Jurkat, Clone E6-1 (cell line): ENCODE results near the gene CEBPZOS.
"Not testable (repeated sequence)": the region's sequence is repeated elsewhere in the genome, so short reads cannot be mapped to it uniquely, and the experiment has no call there.

Experiments used
- DNase-seq: peaks from one replicate; pipeline ENCODE4 v3.0.0-alpha.2; 2011; ENCODE audit warnings: low read depth, low spot score
- H3K4me3 ChIP-seq: 2 replicates; pipeline ENCODE4 v1.5.1; 2011; ENCODE audit warnings: mild to moderate bottlenecking, low read length, control low read depth, moderate library complexity

The CEBPZOS gene

GRCh38 chr2:37189452-37190153 is 6.7 kb upstream of the CEBPZOS start:
- DNase-seq, result no peak
- no peak overlapping the region for H3K4me3 ChIP-seq

GRCh38 chr2:37190290-37190689 is 6.0 kb upstream of the CEBPZOS start:
- H3K4me3 ChIP-seq, result no peak overlapping the region
- DNase-seq, result no peak

- no peak overlapping the region for H3K4me3 ChIP-seq
- DNase-seq, result no peak
Measured at GRCh38 chr2:37191253-37191652, 5.0 kb upstream of the CEBPZOS start.

GRCh38 chr2:37191747-37192146 is 4.5 kb upstream of the CEBPZOS start:
- no peak overlapping the region for H3K4me3 ChIP-seq
- no peak for DNase-seq

- H3K4me3 ChIP-seq, result no peak overlapping the region
- DNase-seq, result no peak
Measured at GRCh38 chr2:37192551-37192950, 3.7 kb upstream of the CEBPZOS start.

GRCh38 chr2:37195862-37196319 is 405 bp upstream of the CEBPZOS start:
- DNase-seq, result not testable (repeated sequence)

GRCh38 chr2:37198681-37199065 is 2.4 kb downstream of the CEBPZOS start:
- H3K4me3 ChIP-seq, result no peak overlapping the region
- DNase-seq, result no peak

More at GRCh38 chr2:37195862-37196319, 405 bp upstream of the CEBPZOS start:
- H3K4me3 ChIP-seq, result peak overlapping the region; percentile 70

GRCh38 chr2:37201208-37201607 is 4.9 kb downstream of the CEBPZOS start:
- no peak overlapping the region for H3K4me3 ChIP-seq
- DNase-seq, result no peak

- H3K4me3 ChIP-seq, result no peak overlapping the region
- peak; percentile 59 for DNase-seq
Measured at GRCh38 chr2:37201766-37202165, 5.5 kb downstream of the CEBPZOS start.

- no peak for DNase-seq
- H3K4me3 ChIP-seq, result no peak overlapping the region
Measured at GRCh38 chr2:37203708-37204107, 7.4 kb downstream of the CEBPZOS start.

- not testable (repeated sequence) for DNase-seq, H3K4me3 ChIP-seq
Measured at GRCh38 chr2:37205071-37205661, 8.9 kb downstream of the CEBPZOS start.

GRCh38 chr2:37205689-37206341 is 9.5 kb downstream of the CEBPZOS start:
- DNase-seq, result no peak
- no peak overlapping the region for H3K4me3 ChIP-seq

GRCh38 chr2:37206760-37207159 is 10.5 kb downstream of the CEBPZOS start:
- DNase-seq, H3K4me3 ChIP-seq: not testable (repeated sequence)

- H3K4me3 ChIP-seq, result no peak overlapping the region
- DNase-seq, result no peak
Measured at GRCh38 chr2:37211212-37211611, 14.9 kb downstream of the CEBPZOS start.

GRCh38 chr2:37211939-37212338 is 15.6 kb downstream of the CEBPZOS start:
- no peak for DNase-seq
- no peak overlapping the region for H3K4me3 ChIP-seq

GRCh38 chr2:37215250-37215649 is 19.0 kb downstream of the CEBPZOS start:
- DNase-seq, result no peak
- no peak overlapping the region for H3K4me3 ChIP-seq

- no peak overlapping the region for H3K4me3 ChIP-seq
- DNase-seq, result no peak
Measured at GRCh38 chr2:37219046-37219445, 22.8 kb downstream of the CEBPZOS start.

- H3K4me3 ChIP-seq, result no peak overlapping the region
- no peak for DNase-seq
Measured at GRCh38 chr2:37223131-37223530, 26.8 kb downstream of the CEBPZOS start.

GRCh38 chr2:37224063-37224462 is 27.8 kb downstream of the CEBPZOS start:
- H3K4me3 ChIP-seq, result no peak overlapping the region
- no peak for DNase-seq

- H3K4me3 ChIP-seq, result not testable (repeated sequence)
Measured at GRCh38 chr2:37225129-37225528, 28.8 kb downstream of the CEBPZOS start.

More at GRCh38 chr2:37225129-37225528, 28.8 kb downstream of the CEBPZOS start:
- not testable (repeated sequence) for DNase-seq
